Measurements from ENCODE around the gene UNG. TPM values are rescaled to one million over a fixed set of nuclear protein-coding genes. Genes with fewer than 3 reads are reported as not detected.

The UNG gene
- total RNA-seq, 1 experiment from 2014 or later = 188 TPM

GRCh38 chr12:109157986-109158385 is 60.6 kb downstream of the UNG start:
- H2BK12ac ChIP-seq (ENCODE audit: insufficient read length, low read depth, low read length) = no peak overlapping the region
- no peak overlapping the region for H2BK20ac ChIP-seq (ENCODE audit: low read depth, low read length, poor library complexity, severe bottlenecking)
- DNase-seq = no peak
- H4K20me1 ChIP-seq (ENCODE audit: control insufficient read depth, insufficient read depth, insufficient read length) = no peaks in the 10 kb centered on the region
- H3K27me3 ChIP-seq (ENCODE audit: insufficient read depth, low read length) = no peaks in the 10 kb centered on the region
- no peak overlapping the region for H3K4me2 ChIP-seq (ENCODE audit: insufficient read depth, insufficient read length, low read length)
- no peak overlapping the region for H3K56ac ChIP-seq (ENCODE audit: insufficient read length, low read depth, low read length)
- H2BK5ac ChIP-seq (ENCODE audit: insufficient read length, low read length) = no peak overlapping the region
- H3K4me1 ChIP-seq (ENCODE audit: insufficient read depth, low read length) = no peaks in the 10 kb centered on the region
- H3K36me3 Mint-ChIP-seq (ENCODE audit: insufficient read depth in 1 of 3, low read depth in 3 of 3) = no peaks in the 10 kb centered on the region; a peak in 1 of 7 replicates
- H3K23ac ChIP-seq (ENCODE audit: insufficient read length, low read depth, low read length) = no peak overlapping the region
- H4K91ac ChIP-seq (ENCODE audit: insufficient read length, low read depth, low read length) = no peak overlapping the region
- peaks cover 8% of the 10 kb centered on the region for H3K23me2 ChIP-seq (ENCODE audit: insufficient read length, low read depth, low read length, poor library complexity, severe bottlenecking)
- H3K4me1 Mint-ChIP-seq = peaks cover 13 to 15% of the 10 kb centered on the region in 2 experiments
- H3K14ac ChIP-seq (ENCODE audit: insufficient read depth, low read length) = no peak overlapping the region
- no peak overlapping the region for H4K5ac ChIP-seq (ENCODE audit: insufficient read length, low read depth, low read length)
- no peak overlapping the region for H2AK5ac ChIP-seq (ENCODE audit: insufficient read length, low read length)
- H3K9ac ChIP-seq (ENCODE audit: extremely low read depth, insufficient read length, low read length) = no peak overlapping the region
- TF ChIP-seq CTCF (conservative IDR thresholded peaks at IDR 0.05) = no peak
- H3K18ac ChIP-seq (ENCODE audit: insufficient read length, low read depth, low read length) = no peak overlapping the region
- no peaks in the 10 kb centered on the region for H3K9me3 Mint-ChIP-seq
- H3K9me3 ChIP-seq (ENCODE audit: control insufficient read depth, low read depth, low read length) = no peaks in the 10 kb centered on the region
- H3K27me3 Mint-ChIP-seq (ENCODE audit: low read depth) = peaks cover 11% of the 10 kb centered on the region
- H3K79me1 ChIP-seq (ENCODE audit: insufficient read depth, low read depth, low read length, poor library complexity, severe bottlenecking) = no peaks in the 10 kb centered on the region
- no CpG with 5 or more reads among the region's 5 CpGs for WGBS (ENCODE audit: extremely low coverage, insufficient read length, low lambda C conversion rate)
- H3K4me3 Mint-ChIP-seq = no peak overlapping the region
- H2BK120ac ChIP-seq (ENCODE audit: low read depth, low read length, poor library complexity, severe bottlenecking) = no peak overlapping the region
- no peak overlapping the region for H4K8ac ChIP-seq (replicated peaks; ENCODE audit: insufficient read length, low read depth, low read length)
- no peak overlapping the region for H2BK15ac ChIP-seq (ENCODE audit: low read depth, low read length)
- no peaks in the 10 kb centered on the region for H3K79me2 ChIP-seq (ENCODE audit: insufficient read depth, low read length)
- no peak overlapping the region for H3K4ac ChIP-seq (ENCODE audit: low read depth, low read length)
- H3K27ac ChIP-seq (ENCODE audit: insufficient read length, low read depth, low read length) = no peak overlapping the region
- H2AFZ ChIP-seq (ENCODE audit: low read length) = no peak overlapping the region
- H3T11ph ChIP-seq (ENCODE audit: low read length) = no peak overlapping the region
- H3K27ac Mint-ChIP-seq = no peak overlapping the region
